Limb (tissue), 2 donors: ENCODE results near the gene RANBP10.
A peak's percentile ranks its signal among the peaks of the same experiment; 100 is the strongest.

ENCODE experiments used
- DNase-seq, 2 donors: peaks; one replicate each; pipeline ENCODE4 v3.0.0-alpha.2; 2016; ENCODE audit errors: extremely low spot score in 2 of 2

The RANBP10 gene

DNA sequence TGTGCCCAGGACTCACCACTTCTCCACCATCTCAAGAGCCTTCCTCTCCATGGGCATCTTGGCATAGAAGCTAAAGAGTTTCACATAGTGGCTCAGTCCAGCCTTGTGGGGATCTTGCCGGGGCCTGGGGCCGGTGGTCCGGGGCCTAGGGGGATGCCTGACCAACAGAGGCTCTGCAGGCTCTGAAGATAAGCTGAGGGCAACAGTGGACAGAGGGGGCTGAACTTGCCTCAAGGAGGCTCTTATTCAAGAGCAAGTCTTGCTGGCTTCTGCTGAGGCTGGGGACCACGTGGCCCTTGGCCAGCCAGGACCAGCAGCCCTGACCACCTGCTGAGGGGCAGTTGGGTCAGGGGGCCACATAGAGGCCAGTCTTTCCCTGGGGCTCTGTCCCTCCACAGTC is 22.3 kb upstream of the RANBP10 start:
- no peak for DNase-seq

GRCh38 chr16:67825906-67826305 is 19.5 kb upstream of the RANBP10 start:
- DNase-seq = no peak

DNA sequence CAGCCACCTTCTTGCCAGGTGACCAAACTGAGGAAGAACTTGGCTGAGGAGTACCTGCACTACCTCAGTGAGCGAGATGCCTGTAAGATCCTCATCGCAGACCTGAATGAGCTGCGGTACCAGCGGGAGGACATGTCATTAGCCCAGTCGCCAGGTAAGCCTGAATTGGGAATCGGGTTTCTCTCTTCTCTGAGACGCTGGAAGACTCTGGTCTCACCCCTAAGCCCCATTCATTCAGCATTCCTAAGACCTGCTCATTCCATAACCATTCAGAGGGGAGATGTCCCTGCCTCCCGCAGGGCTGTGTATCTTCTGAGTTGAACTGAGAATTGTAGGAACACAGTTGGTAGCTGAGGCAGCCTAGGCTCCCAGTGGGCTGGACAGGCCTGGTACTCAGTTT is 18.8 kb upstream of the RANBP10 start:
- DNase-seq = no peak

- no peak for DNase-seq
Measured at GRCh38 chr16:67822511-67822910, 16.2 kb upstream of the RANBP10 start.

GRCh38 chr16:67820608-67821259 is 14.4 kb upstream of the RANBP10 start:
- no peak for DNase-seq

DNA sequence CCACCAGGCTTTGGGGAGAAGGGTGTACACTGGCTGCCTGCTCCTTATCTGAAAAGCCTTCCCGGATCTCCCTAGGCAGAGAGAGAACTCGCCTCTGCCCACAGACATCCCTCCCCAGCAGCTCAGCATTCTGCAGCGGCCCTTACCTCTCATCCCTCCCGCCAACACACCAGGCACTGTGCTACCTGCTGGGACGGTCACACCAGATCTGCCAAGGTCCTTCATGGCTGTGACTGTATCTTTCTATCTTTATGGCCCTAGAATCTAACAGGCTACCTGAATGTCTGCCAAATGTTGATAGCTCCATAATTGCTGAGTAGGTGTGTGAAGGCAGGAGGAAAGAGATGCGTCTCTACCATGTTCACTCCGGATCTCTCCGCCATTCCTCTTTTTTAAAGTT is 8.2 kb upstream of the RANBP10 start:
- DNase-seq = no peak

DNA sequence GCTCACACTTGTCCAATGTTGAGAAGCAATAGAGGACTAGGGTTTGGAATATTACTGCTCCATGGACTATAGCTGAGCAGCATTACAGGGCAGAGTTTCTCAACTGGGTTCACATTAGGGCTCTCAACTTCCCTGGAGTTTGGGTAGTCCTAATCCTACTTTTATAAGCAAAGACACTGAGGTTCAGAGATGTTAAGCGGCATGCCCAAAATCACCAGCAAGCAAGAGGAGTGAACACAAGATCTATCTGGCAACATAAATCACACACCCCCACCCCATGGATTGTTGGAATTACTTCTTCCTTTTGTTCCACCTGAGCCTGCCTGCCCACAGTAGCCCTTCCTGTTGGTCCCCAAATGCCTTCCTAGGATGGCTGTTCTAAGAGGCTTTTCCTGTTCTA is 5.5 kb upstream of the RANBP10 start:
- no peak for DNase-seq

DNA sequence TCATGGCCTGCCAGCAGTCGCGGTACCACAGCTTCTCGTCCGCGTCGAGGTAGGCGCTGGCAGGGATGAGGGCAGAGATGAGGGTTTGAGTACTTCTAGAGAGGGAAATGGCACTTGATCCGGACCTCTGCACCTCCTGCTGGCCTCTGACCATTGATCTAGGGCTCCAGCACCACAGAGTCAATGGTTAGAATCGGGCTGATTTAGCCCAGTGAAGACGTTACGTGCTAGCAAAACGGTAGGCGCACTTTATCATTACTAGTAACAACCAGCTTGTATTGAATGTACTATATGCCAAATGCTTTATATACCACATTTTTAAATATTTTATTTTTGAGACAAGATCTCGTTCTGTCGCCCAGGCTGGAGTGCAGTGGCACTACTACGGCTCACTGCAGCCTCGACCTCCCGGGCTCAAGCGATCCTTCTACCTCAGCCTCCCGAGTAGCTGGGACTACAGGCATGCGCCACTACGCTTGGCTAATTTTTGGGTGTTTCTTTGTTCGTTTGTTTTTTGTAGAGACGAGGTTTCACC is 855 bp upstream of the RANBP10 start:
- DNase-seq = no peak

- DNase-seq = peak; percentile 1 to 37
Measured at GRCh38 chr16:67805718-67806427, 487 bp downstream of the RANBP10 start.

- no peak for DNase-seq
Measured at GRCh38 chr16:67804853-67805542, 1.4 kb downstream of the RANBP10 start.

DNA sequence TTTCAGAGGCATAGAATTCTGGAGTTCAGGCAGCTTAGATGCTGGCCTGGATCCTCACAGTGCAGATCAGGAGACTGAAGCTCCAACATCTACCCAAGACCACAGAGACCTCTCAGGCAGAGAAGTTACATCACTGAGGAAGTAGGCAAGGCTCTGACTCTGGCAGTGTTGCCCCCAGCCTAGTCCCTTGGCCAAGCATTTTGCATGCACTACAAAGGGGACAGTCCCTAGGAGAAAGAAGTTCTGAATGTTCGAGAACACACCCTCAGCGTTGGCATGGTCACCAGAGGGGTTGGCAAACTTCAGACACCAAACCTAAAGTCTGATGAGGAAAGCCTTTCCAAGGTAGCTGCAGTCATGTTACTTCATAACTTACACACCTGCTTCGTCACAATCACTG is 2.5 kb downstream of the RANBP10 start:
- no peak for DNase-seq

- no peak for DNase-seq
Measured at GRCh38 chr16:67801883-67802282, 4.5 kb downstream of the RANBP10 start.

GRCh38 chr16:67801241-67801640 is 5.1 kb downstream of the RANBP10 start:
- DNase-seq = no peak

GRCh38 chr16:67800338-67800926 is 5.9 kb downstream of the RANBP10 start:
- DNase-seq = no peak

- DNase-seq = no peak
Measured at GRCh38 chr16:67796099-67796718, 10.2 kb downstream of the RANBP10 start.

DNA sequence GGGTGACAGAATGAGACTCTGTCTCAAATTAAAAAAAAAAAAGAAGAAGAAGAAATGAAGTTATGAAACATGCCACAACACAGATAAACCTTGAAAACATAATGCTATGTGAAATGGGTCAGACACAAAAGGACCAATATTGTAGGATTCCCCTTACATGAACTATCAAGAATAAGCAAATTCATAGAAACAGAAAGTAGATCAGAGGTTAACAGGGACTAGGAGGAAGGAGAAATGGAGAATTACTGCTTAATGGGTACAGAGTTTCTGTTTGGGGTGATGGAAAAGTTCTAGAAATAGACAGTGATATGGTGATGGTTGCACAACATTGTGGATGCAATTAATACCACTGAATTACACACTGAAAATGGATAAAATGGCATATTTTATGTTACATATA is 16.3 kb downstream of the RANBP10 start:
- DNase-seq = no peak

DNA sequence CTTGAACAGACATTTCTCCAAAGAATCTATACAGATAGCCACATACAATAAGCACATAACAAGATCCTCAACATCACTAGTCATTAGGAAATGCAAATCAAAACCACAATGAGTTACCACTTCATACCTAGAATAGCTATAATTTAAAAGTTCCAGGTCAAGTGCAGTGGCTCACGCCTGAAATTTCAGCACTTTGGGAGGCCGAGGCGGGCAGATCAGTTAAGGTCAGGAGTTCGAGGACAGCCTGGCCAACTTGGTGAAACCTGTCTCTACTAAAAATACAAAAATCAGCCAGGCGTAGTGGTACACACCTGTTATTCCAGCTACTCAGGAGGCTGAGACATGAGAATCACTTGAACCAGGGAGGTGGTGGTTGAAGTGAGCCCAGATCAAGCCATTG is 19.9 kb downstream of the RANBP10 start:
- DNase-seq = no peak

DNA sequence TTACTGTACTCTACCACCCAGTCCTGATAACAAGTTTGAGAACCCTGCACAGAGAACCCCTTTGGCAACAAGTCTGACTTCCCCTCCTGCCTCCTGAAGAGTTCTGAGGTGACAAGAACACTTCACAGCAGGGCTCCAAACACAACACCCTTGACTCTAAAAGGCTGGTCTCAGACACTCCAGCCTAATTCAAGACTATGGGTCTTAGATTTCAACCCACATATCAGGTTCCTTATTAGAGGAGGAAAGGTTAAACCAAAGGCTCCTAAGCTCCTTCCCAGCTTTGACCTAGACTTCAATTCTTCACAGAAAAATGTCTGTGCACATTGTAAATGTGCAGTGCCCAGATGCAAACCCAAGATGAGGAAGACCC is 23.0 kb downstream of the RANBP10 start:
- DNase-seq = no peak

DNA sequence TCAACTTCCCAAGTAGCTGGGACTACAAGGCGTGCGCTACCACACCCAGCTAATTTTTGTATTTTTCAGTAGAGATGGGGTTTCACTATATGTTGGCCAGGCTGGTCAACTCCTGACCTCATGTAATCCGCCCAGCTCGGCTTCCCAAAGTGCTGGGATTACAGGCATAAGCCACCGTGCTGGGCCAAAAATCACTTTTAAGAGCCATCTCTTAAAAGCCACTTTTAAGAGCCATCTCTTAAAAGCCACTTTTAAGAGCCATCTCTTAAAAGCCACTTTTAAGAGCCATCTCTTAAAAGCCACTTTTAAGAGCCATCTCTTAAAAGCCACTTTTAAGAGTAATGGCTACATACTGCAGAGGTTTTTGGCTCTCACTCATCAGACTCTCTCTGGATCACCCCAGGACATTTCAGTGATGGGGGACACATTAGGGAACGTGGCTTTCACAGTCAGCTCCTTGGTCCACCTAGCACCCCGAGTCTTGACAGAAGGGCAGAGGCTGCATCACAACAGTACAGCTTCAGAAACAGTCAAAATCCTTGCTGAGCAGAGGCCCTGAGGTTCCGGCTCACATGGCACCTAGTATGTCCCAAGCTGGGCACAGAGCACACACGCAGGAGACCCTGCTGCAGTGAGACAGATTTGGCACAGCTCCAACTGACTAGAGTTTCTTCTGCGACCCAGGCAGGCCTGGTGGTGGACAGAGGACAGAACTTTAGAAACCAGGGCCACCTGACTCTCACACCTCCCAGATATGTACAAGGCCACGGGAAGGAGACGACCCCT is 23.6 kb downstream of the RANBP10 start:
- DNase-seq = no peak

- DNase-seq = no peak
Measured at GRCh38 chr16:67781565-67781921, 24.8 kb downstream of the RANBP10 start.
